Uterus (tissue), 4 donors: Measurements from ENCODE around the gene PDE8A. TPM values are rescaled to one million over a fixed set of nuclear protein-coding genes. Genes with fewer than 3 reads are reported as not detected.
"Not testable (repeated sequence)": the region's sequence is repeated elsewhere in the genome, so short reads cannot be mapped to it uniquely, and the experiment has no call there.

Experiments
- DNase-seq, 2 donors: peaks; one replicate each; pipeline ENCODE4 v3.0.0-alpha.2; 2019 to 2020
- H3K27ac ChIP-seq, 2 donors: fragments of 200-600 bp; sonication (generic); 1 replicate in 1 of 2; 2 replicates in 1 of 2; pipeline ENCODE4 v1.5.1; 2016 to 2018
- H3K27me3 ChIP-seq, 2 donors: fragments of 200-600 bp; sonication (generic); one replicate each; pipeline ENCODE4 v1.5.1; 2018 to 2019; ENCODE audit warnings: control low read depth in 1 of 2
- H3K36me3 ChIP-seq, 2 donors: fragments of 200-600 bp; sonication (generic); one replicate each; pipeline ENCODE4 v1.5.1; 2019; ENCODE audit warnings: control low read depth in 1 of 2
- H3K4me1 ChIP-seq, 2 donors: fragments of 200-600 bp; sonication (generic); one replicate each; pipeline ENCODE4 v1.5.1; 2018 to 2019; ENCODE audit warnings: control low read depth in 1 of 2
- H3K4me3 ChIP-seq, 2 donors: fragments of 200-600 bp; sonication (generic); 1 replicate in 1 of 2; 2 replicates in 1 of 2; pipeline ENCODE4 v1.5.1; 2018 to 2019; ENCODE audit warnings: mild to moderate bottlenecking in 1 of 2
- H3K9me3 ChIP-seq, 2 donors: fragments of 200-600 bp; sonication (generic); one replicate each; pipeline ENCODE4 v1.5.1; 2019; ENCODE audit warnings: control low read depth in 1 of 2
- POLR2A ChIP-seq, 2 donors: fragments of 450-650 bp; IDR thresholded peaks; one replicate each; pipeline ENCODE4 v1.6.1; 2016; ENCODE audit warnings: antibody characterized with exemption in 2 of 2, mild to moderate bottlenecking in 1 of 2, moderate library complexity in 1 of 2
- intact Hi-C: fragments of 100-400 bp; cut with DNase I; formaldehyde crosslinking; loops from one replicate; pipeline ENCODE4 v1.15.1; 2023; ENCODE audit warnings: low total_unique reads
- total RNA-seq, 4 donors: library from RNA; depleted of rRNA in 3 of 4; stranded (reverse); fragments of >200 nt in 3 of 4; gene quantifications; one replicate each; pipeline versions ENCODE4 v1.1.0 to v1.2.4, GENCODE V29; 2014 to 2023
- TF ChIP-seq, protein P1 (sequence below), 4 experiments: fragments of 200-600 bp in 2 of 4; fragments of 450-650 bp in 2 of 4; sonication (generic) in 2 of 4; IDR thresholded peaks; one replicate each; pipeline ENCODE4 v1.5.1; 2016 to 2019; ENCODE audit warnings: antibody characterized with exemption in 4 of 4, mild to moderate bottlenecking in 2 of 4, moderate library complexity in 1 of 4
- donor health status: DM: yes; HTN: yes; CAD: no.

PDE8A gene
- total RNA-seq, 4 donors from 2014 or later = 25.1 to 67.0 (median 34.0) TPM

DNA sequence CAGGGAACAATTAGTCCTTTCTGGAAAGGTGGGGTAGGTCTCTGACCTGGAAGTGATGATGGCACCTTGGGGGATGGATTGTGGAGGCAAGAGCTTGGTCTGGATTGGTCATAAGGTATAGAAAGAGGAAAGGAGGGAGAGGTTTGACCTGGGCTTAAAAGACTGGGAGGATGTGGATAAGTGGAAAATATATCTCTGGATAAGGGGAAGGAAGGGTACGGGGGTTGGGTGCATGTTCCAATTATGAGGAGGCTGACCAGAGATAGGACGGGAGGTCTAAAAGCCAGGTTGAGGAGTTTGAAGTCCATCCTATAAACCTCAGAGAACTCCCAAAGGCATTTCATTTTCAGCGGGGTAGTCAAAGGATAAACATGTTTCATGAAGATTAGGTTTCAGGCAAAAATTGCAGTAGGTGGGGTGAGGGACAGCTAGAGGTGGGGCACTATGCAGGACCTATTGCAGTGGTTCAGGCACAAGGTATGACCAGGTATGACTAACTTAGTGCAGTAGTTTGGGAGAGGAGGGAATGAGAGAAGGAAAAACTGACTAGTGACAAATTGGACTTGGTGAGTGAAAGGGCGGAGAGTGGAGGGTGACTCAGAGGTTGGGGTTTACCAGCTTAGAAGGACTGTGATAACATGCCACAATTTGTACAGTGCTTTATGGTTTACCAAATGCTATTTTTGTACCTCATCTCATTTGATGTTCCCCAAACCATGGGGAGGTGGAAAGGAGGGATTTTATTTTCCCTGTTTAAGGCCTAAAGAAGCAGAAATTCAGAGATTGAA, 10.7 kb downstream of the PDE8A start:
- TF ChIP-seq POLR2A (IDR thresholded peaks at IDR 0.05) = no peak
- TF ChIP-seq, protein P1, sequence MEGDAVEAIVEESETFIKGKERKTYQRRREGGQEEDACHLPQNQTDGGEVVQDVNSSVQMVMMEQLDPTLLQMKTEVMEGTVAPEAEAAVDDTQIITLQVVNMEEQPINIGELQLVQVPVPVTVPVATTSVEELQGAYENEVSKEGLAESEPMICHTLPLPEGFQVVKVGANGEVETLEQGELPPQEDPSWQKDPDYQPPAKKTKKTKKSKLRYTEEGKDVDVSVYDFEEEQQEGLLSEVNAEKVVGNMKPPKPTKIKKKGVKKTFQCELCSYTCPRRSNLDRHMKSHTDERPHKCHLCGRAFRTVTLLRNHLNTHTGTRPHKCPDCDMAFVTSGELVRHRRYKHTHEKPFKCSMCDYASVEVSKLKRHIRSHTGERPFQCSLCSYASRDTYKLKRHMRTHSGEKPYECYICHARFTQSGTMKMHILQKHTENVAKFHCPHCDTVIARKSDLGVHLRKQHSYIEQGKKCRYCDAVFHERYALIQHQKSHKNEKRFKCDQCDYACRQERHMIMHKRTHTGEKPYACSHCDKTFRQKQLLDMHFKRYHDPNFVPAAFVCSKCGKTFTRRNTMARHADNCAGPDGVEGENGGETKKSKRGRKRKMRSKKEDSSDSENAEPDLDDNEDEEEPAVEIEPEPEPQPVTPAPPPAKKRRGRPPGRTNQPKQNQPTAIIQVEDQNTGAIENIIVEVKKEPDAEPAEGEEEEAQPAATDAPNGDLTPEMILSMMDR (IDR thresholded peaks at IDR 0.05) = no peak
- peaks cover 0 to 5% of the 10 kb centered on the region in 2 donors for H3K4me1 ChIP-seq
- no peaks in the 10 kb centered on the region for H3K36me3 ChIP-seq
- H3K9me3 ChIP-seq = no peaks in the 10 kb centered on the region
- H3K4me3 ChIP-seq = no peak overlapping the region
- H3K27me3 ChIP-seq = no peaks in the 10 kb centered on the region
- no peak overlapping the region for H3K27ac ChIP-seq
- intact Hi-C loops = no loop called here
- no peak for DNase-seq

DNA sequence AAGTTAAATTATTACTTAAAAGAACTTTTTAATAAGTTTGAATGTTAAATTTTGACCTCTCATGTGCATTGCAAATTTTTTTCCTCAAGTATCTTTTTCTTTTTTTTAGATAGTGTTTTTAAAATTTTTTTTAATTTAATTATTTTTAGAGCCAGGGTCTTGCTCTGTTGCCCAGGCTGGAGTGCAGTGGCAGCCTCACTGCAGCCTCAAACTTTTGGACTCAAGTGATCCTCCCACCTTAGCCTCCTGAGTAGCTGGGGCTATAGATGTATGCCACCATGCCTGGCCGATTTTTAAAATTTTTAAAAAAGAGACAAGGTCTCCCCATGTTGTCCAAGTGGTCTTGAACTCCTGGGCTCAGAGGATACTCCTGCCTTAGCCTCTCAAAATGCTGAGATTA, 14.4 kb downstream of the PDE8A start:
- intact Hi-C loops = no loop called here
- no peaks in the 10 kb centered on the region for H3K4me1 ChIP-seq
- no peak overlapping the region for H3K27ac ChIP-seq
- H3K27me3 ChIP-seq = no peaks in the 10 kb centered on the region
- H3K9me3 ChIP-seq = no peaks in the 10 kb centered on the region
- no peak overlapping the region for H3K4me3 ChIP-seq
- TF ChIP-seq, protein P1 (IDR thresholded peaks at IDR 0.05) = no peak
- TF ChIP-seq POLR2A (IDR thresholded peaks at IDR 0.05) = no peak
- DNase-seq = no peak
- H3K36me3 ChIP-seq = no peaks in the 10 kb centered on the region

DNA sequence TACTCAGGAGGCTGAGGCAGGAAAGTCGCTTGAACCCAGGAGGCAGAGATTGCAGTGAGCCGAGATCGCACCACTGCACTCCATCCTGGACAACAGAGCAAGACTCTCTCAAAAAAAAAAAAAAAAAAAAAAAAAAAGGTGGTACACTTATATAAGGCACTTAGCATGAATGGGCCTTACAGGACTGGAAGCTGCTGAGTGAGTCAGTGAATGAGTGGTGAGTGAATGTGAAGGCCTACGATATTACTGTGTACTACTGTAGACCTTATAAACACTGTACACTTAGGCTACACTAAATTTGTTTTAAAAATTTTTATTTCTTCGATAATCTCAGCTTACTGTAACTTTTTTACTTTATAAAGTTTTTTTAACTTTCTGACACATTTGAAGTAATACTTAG, 15.1 kb downstream of the PDE8A start:
- H3K4me3 ChIP-seq, intact Hi-C loops, H3K27ac ChIP-seq, H3K36me3 ChIP-seq, H3K27me3 ChIP-seq, H3K4me1 ChIP-seq, DNase-seq, H3K9me3 ChIP-seq: not testable (repeated sequence)

DNA sequence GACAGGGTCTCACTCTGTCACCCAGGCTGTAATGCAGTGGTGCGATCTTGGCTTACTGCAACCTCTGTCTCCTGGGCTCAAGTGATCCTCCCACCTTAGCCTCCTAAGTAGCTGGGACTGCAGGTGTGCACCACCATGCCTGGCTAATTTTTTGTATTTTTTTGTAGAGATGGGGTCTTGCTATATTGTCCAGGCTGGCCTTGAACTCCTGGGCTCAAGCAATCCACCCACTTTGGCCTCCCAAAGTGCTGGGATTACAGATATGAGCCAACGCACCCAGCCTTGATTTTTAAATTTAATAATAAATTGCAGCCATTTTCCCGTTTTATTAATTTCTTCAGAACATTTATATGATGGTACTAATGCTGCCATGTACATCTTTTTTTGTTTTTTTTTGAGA, 15.6 kb downstream of the PDE8A start:
- H3K4me3 ChIP-seq, H3K27ac ChIP-seq, intact Hi-C loops: not testable (repeated sequence)

DNA sequence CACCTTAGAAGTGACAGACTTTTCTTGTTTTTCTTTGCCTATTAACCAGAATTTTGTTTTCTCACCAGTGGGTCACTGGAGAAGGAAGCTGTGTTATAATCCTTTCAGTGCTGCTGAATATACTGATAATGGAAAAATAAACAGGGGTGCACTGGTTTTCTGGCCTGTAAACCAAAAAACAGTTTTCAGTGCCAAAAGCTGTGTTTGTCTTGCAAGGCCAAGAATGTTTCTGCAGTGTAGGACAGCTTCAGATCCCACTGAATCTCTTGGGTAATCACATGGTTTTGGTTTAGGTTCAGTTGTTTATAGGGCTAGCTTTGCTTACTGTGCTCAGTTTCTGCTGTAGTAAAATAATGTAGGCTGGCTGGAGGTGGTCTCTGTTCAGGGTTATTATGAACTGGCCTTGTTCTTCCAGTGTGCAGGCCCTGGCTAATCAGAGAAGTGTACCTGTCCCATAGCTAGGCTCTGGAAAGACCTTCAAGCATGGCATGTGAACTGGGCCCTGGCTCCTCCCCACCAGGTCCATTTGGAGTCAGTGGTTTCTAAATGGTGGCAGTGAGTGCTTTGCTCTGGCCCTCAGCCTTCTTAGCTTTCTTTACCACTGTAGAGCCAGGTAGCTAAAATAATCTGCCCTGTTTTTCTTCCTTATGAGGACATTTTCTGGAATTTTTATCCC, 18.7 kb downstream of the PDE8A start:
- Histone ChIP-seq H3K4me1 (no peaks in the 10 kb centered on the region), H3K4me3 (no peak overlapping the region), H3K36me3 (no peaks in the 10 kb centered on the region), H3K27ac (peak overlapping the region in 1 of 2 donors; percentile 34), H3K9me3 (no peaks in the 10 kb centered on the region), H3K27me3 (no peaks in the 10 kb centered on the region)
- DNase-seq = no peak
- intact Hi-C loops = no loop called here
- TF ChIP-seq POLR2A (IDR thresholded peaks at IDR 0.05) = no peak
- TF ChIP-seq, protein P1 (IDR thresholded peaks at IDR 0.05) = no peak

More for the DNA sequence above, 15.6 kb downstream of the PDE8A start:
- DNase-seq, H3K27me3 ChIP-seq, H3K9me3 ChIP-seq, H3K36me3 ChIP-seq, H3K4me1 ChIP-seq: not testable (repeated sequence)

DNA sequence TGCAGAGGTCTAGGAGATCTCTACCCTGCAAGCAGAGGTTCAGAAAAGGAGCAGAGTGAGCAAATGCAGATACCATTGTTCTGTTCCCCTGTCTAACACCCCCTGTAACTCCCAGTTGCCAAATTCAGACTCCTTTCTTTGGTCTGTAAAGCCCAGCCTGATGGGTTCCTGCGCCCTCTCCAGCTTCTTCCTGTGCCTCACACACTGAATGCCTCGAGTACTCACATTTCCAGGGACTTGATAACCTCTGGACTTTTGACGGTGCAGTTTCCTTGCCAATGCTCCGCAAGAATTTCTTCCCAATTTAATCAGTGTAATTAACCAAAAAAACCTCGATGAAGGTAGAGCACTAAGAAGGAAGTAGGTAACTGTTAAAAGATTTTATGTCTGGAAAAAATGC, 19.3 kb downstream of the PDE8A start:
- Histone ChIP-seq H3K4me1 (no peaks in the 10 kb centered on the region), H3K4me3 (no peak overlapping the region), H3K27ac (no peak overlapping the region), H3K36me3 (no peaks in the 10 kb centered on the region), H3K9me3 (no peaks in the 10 kb centered on the region), H3K27me3 (no peaks in the 10 kb centered on the region)
- DNase-seq = no peak
- no peak for TF ChIP-seq POLR2A (IDR thresholded peaks at IDR 0.05)
- TF ChIP-seq, protein P1 (IDR thresholded peaks at IDR 0.05) = no peak
- intact Hi-C loops = no loop called here
